ENCODE measurements around the gene USP11. TPM values are rescaled to one million over a fixed set of nuclear protein-coding genes. Genes with fewer than 3 reads are reported as not detected.

Gene USP11
- total RNA-seq, 4 donors from 2014 or later: 23.3 to 44.1 (median 38.2) TPM

- Histone ChIP-seq H3K36me3 (peaks cover 38 to 69% (median 65%) of the 10 kb centered on the region in 4 donors), H3K9me3 (no peaks in the 10 kb centered on the region), H3K27ac (replicated peaks in 1 of 4) (no peak overlapping the region), H3K4me1 (peaks cover 5 to 21% (median 14%) of the 10 kb centered on the region in 4 donors), H3K27me3 (no peaks in the 10 kb centered on the region), H3K4me3 (no peak overlapping the region)
- intact Hi-C loops (cut with DNase I): no loop called here
- no peak for TF ChIP-seq POLR2A (IDR thresholded peaks at IDR 0.05; ENCODE audit: low read depth)
- no peak for TF ChIP-seq EP300 (IDR thresholded peaks at IDR 0.05)
- TF ChIP-seq, protein P1, sequence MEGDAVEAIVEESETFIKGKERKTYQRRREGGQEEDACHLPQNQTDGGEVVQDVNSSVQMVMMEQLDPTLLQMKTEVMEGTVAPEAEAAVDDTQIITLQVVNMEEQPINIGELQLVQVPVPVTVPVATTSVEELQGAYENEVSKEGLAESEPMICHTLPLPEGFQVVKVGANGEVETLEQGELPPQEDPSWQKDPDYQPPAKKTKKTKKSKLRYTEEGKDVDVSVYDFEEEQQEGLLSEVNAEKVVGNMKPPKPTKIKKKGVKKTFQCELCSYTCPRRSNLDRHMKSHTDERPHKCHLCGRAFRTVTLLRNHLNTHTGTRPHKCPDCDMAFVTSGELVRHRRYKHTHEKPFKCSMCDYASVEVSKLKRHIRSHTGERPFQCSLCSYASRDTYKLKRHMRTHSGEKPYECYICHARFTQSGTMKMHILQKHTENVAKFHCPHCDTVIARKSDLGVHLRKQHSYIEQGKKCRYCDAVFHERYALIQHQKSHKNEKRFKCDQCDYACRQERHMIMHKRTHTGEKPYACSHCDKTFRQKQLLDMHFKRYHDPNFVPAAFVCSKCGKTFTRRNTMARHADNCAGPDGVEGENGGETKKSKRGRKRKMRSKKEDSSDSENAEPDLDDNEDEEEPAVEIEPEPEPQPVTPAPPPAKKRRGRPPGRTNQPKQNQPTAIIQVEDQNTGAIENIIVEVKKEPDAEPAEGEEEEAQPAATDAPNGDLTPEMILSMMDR (IDR thresholded peaks at IDR 0.05): no peak
- TF ChIP-seq POLR2AphosphoS5 (IDR thresholded peaks at IDR 0.05): no peak
- DNase-seq (ENCODE audit: extremely low spot score): no peak
- 98% methylated on average over 4 of the region's 4 CpGs for WGBS
Observed at GRCh38 chrX:47224896-47225290, 7.9 kb upstream of the USP11 start.

- no peak for DNase-seq (ENCODE audit: extremely low spot score)
- Histone ChIP-seq H3K27me3 (no peaks in the 10 kb centered on the region), H3K9me3 (no peaks in the 10 kb centered on the region), H3K36me3 (peaks cover 38 to 69% (median 65%) of the 10 kb centered on the region in 4 donors), H3K4me1 (peaks cover 0 to 10% (median 4%) of the 10 kb centered on the region in 4 donors), H3K27ac (replicated peaks in 1 of 4) (no peak overlapping the region), H3K4me3 (no peak overlapping the region)
- TF ChIP-seq POLR2AphosphoS5 (IDR thresholded peaks at IDR 0.05): no peak
- intact Hi-C loops (cut with DNase I): no loop called here
- WGBS: 87% methylated on average over 5 of the region's 6 CpGs
Observed at GRCh38 chrX:47226071-47226470, 6.7 kb upstream of the USP11 start.

DNA sequence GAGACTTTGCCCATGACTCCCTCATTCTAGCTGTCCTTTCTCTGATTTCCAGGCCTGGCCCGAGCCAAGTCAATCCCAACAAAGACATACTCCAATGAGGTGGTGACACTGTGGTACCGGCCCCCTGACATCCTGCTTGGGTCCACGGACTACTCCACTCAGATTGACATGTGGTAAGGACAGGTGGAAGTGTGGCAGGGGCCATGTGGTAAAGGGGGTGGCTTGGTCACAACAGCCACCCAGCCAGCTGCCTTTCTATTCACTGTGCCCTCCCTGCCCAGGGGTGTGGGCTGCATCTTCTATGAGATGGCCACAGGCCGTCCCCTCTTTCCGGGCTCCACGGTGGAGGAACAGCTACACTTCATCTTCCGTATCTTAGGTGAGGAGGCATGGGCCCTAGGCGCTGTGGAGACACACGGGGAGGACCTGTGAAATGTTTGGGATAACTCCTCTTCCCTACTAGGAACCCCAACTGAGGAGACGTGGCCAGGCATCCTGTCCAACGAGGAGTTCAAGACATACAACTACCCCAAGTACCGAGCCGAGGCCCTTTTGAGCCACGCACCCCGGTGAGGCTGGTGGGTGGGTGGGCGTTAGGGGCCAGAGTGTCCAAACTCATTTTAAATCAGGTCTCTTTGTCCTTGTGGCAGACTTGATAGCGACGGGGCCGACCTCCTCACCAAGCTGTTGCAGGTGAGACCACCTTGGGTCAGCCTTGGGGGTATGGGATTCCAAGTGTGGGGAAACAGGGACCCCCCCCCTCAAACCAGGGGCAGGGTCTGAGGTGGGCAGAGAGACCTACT, 6.1 kb upstream of the USP11 start:
- no peak for DNase-seq (ENCODE audit: extremely low spot score)
- TF ChIP-seq POLR2AphosphoS5 (IDR thresholded peaks at IDR 0.05) (no peak), POLR2A (IDR thresholded peaks at IDR 0.05; ENCODE audit: low read depth) (no peak), EP300 (IDR thresholded peaks at IDR 0.05) (no peak)
- TF ChIP-seq, protein P1 (IDR thresholded peaks at IDR 0.05): no peak
- WGBS: 94% methylated on average over 12 of the region's 19 CpGs
- H3K9me3 ChIP-seq: no peaks in the 10 kb centered on the region
- intact Hi-C loops (cut with DNase I): no loop called here
- peaks cover 0 to 4% (median under 1%) of the 10 kb centered on the region in 4 donors for H3K4me1 ChIP-seq
- H3K27ac ChIP-seq (replicated peaks in 1 of 4): no peak overlapping the region
- H3K36me3 ChIP-seq: peaks cover 38 to 69% (median 65%) of the 10 kb centered on the region in 4 donors
- H3K4me3 ChIP-seq: no peak overlapping the region
- H3K27me3 ChIP-seq: no peaks in the 10 kb centered on the region

DNA sequence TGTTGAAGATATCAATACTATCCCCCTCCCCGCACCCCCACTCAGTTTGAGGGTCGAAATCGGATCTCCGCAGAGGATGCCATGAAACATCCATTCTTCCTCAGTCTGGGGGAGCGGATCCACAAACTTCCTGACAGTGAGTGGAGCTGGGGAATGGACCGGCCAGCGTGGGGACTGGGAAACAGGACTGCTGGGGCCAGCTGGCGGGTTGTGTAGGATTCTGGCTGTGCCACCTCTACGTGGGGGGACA, 5.5 kb upstream of the USP11 start:
- intact Hi-C loops (cut with DNase I): no loop called here
- H3K27me3 ChIP-seq: no peaks in the 10 kb centered on the region
- TF ChIP-seq POLR2AphosphoS5 (IDR thresholded peaks at IDR 0.05) (no peak), POLR2A (IDR thresholded peaks at IDR 0.05; ENCODE audit: low read depth) (no peak), EP300 (IDR thresholded peaks at IDR 0.05) (no peak)
- TF ChIP-seq, protein P1 (IDR thresholded peaks at IDR 0.05): no peak
- DNase-seq (ENCODE audit: extremely low spot score): no peak
- peaks cover 0 to 2% (median 2%) of the 10 kb centered on the region in 4 donors for H3K4me1 ChIP-seq
- H3K36me3 ChIP-seq: peaks cover 38 to 69% (median 65%) of the 10 kb centered on the region in 4 donors
- H3K27ac ChIP-seq (replicated peaks in 1 of 4): no peak overlapping the region
- H3K4me3 ChIP-seq: no peak overlapping the region
- H3K9me3 ChIP-seq: no peaks in the 10 kb centered on the region
- WGBS: 94% methylated on average over 8 of the region's 9 CpGs

DNA sequence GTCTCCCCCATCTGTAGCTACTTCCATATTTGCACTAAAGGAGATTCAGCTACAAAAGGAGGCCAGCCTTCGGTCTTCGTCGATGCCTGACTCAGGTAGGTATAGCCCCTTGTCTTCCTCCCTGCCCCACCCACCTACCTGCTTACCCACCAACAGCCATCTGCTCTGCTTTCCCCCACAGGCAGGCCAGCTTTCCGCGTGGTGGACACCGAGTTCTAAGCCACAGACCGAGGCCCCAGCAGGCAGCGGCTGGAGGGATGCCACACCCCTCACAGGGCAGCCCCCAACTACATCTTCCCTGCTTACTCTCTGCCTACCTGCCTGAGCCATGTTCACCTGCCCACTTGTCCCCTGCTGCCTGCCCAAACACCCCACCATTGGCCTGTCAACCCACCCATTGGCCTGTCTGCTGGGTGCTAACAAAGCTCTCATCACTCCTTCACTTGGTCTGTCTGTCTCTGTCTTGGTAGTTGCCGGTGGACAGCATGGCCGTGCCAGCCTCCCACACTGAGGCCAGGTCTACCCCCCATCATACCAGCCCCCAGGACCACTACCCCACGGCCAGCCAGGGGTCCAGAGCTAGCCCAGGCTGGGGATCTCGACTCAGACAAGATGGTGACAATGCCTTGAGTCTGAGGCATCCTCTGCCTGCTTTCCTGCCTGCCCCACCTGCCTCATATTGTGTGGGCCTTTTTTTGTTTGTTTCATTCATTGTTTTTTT, 4.1 kb upstream of the USP11 start:
- no peak overlapping the region for H3K27ac ChIP-seq (replicated peaks in 1 of 4)
- no peak overlapping the region for H3K4me3 ChIP-seq
- H3K27me3 ChIP-seq: no peaks in the 10 kb centered on the region
- no peaks in the 10 kb centered on the region for H3K9me3 ChIP-seq
- intact Hi-C loops (cut with DNase I): no loop called here
- 95% methylated on average over 7 of the region's 12 CpGs for WGBS
- DNase-seq (ENCODE audit: extremely low spot score): no peak
- TF ChIP-seq, protein P1 (IDR thresholded peaks at IDR 0.05): no peak
- no peak for TF ChIP-seq POLR2AphosphoS5 (IDR thresholded peaks at IDR 0.05)
- TF ChIP-seq POLR2A (IDR thresholded peaks at IDR 0.05; ENCODE audit: low read depth): no peak
- no peak for TF ChIP-seq EP300 (IDR thresholded peaks at IDR 0.05)
- H3K4me1 ChIP-seq: peaks cover 0 to 7% (median 6%) of the 10 kb centered on the region in 4 donors
- H3K36me3 ChIP-seq: peaks cover 35 to 60% (median 58%) of the 10 kb centered on the region in 4 donors
